Urinary bladder (tissue), 4 donors: ENCODE data around the gene OTX1. TPM values are rescaled to one million over a fixed set of nuclear protein-coding genes. Genes with fewer than 3 reads are reported as not detected.

ENCODE experiments used
- DNase-seq: peaks from one replicate; pipeline ENCODE4 v3.0.0-alpha.2; 2015; ENCODE audit errors: extremely low spot score
- H3K27ac ChIP-seq: one replicate; pipeline ENCODE4 v1.5.1; 2013; ENCODE audit warnings: low read depth, mild to moderate bottlenecking, moderate library complexity
- H3K36me3 ChIP-seq: one replicate; pipeline ENCODE4 v1.6.1; 2013; ENCODE audit warnings: mild to moderate bottlenecking, moderate library complexity; ENCODE audit not compliant: insufficient read depth
- H3K4me1 ChIP-seq: one replicate; pipeline ENCODE4 v1.6.1; 2013; ENCODE audit warnings: mild to moderate bottlenecking, moderate library complexity; ENCODE audit not compliant: insufficient read depth
- H3K4me3 ChIP-seq: one replicate; pipeline ENCODE4 v1.5.1; 2013; ENCODE audit warnings: low read depth, low read length
- whole genome bisulfite sequencing: extraction: QIAGEN DNeasy Blood & Tissue Kit; methylation state at CpG from one replicate; pipeline ENCODE4 v1.1.7; 2013; 5-methylcytosine and 5-hydroxymethylcytosine counted together
- polyA plus RNA-seq: library from polyadenylated mRNA; stranded (reverse); fragments of 200-250 nt; gene quantifications from one replicate; pipeline ENCODE4 v1.2.3, GENCODE V29; 2013
- total RNA-seq: library from RNA; depleted of rRNA; stranded (reverse); fragments of >200 nt; gene quantifications from one replicate; pipeline ENCODE4 v1.2.3, GENCODE V29; 2014
- donor health status: healthy with polysubstance abuse.
- donor health status: healthy.

The OTX1 gene
- total and polyA plus RNA-seq, 2 donors = not detected

DNA sequence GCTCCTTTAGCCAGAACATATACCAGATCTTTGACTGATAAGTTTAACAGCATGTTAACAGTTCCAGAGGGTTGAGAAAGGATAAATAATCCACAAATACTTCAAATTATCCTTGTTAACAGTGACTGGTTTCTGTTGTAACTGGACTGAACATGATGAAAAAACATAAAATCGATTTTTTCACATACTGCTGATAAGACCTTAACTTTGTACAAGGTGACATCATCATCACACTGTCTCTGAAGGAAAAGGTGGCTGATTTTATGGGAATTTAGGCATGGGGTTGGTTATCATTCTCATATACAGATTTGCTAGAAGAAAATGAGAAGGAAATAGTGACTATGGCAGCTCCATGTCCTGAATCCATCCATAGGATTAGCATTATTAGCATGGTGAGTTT is 36.1 kb downstream of the OTX1 start:
- DNase-seq = no peak
- Histone ChIP-seq H3K4me1 (no peaks in the 10 kb centered on the region), H3K4me3 (no peak overlapping the region), H3K27ac (no peak overlapping the region), H3K36me3 (no peaks in the 10 kb centered on the region)
- 42% methylated on average over 1 of the region's 1 CpG for WGBS

DNA sequence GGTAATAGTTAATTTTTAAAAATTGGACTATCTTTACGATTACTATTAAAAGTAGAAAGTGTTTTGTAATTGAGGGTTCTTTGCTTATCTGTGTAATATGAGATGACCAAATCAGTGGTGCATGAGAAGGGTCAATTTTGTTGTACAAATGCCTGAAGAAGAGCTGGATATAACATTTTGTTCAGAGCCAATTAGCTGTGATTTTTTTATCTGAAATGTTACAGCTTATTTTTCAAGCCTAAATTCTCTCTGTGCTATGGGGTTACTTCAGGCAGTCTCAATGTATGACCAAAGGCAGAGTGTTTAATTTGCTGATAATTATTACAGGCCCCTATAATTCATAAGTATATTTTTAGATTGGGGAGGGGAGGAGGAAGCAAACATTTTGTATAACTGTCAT is 41.8 kb downstream of the OTX1 start:
- Histone ChIP-seq H3K36me3 (no peaks in the 10 kb centered on the region), H3K27ac (no peak overlapping the region), H3K4me3 (no peak overlapping the region), H3K4me1 (no peaks in the 10 kb centered on the region)
- no peak for DNase-seq
- 77% methylated on average over 1 of the region's 1 CpG for WGBS

DNA sequence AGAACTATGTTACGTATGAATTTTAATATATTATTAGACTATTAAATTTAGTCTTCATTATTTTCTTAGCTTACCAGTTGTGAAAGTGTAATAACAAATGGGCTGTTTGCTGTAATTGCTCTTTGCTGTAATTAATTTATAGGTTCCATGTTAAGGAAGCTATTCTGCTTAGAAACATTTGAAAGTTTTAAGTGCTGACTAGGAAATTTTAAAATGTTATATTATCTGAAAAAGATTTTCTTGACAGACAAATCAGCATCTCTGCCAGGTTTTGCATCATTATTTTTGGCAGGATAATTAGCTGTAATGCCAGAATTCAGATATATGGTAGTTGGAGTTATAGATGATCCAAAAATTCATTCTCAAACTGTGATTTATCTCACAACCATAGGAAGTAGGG is 42.2 kb downstream of the OTX1 start:
- Histone ChIP-seq H3K4me3 (no peak overlapping the region), H3K27ac (no peak overlapping the region), H3K36me3 (no peaks in the 10 kb centered on the region), H3K4me1 (no peaks in the 10 kb centered on the region)
- WGBS = 0% methylated on average over 1 of the region's 1 CpG
- DNase-seq = no peak

DNA sequence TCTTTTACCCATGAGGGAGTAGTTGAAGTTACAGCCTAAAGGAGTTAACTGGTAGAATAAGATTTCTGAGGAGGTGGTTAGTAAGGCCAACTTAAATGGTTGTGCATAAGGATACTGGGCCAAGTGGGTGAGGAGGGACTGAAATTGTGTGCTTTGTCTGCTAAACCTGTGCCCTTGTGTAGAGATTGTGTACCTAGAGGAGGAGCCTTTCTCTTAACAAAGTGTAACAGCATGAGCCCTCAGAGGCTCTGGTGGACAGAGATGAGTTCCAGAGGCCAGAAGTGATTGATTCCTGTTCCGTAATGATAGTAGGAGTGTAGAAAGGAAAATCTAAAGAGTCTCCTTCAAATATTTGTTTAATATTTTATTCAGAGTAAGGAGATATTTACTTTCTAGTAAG is 42.9 kb downstream of the OTX1 start:
- 85% methylated on average over 1 of the region's 1 CpG for WGBS
- H3K27ac ChIP-seq = no peak overlapping the region
- H3K36me3 ChIP-seq = no peaks in the 10 kb centered on the region
- no peaks in the 10 kb centered on the region for H3K4me1 ChIP-seq
- H3K4me3 ChIP-seq = no peak overlapping the region
- DNase-seq = no peak

DNA sequence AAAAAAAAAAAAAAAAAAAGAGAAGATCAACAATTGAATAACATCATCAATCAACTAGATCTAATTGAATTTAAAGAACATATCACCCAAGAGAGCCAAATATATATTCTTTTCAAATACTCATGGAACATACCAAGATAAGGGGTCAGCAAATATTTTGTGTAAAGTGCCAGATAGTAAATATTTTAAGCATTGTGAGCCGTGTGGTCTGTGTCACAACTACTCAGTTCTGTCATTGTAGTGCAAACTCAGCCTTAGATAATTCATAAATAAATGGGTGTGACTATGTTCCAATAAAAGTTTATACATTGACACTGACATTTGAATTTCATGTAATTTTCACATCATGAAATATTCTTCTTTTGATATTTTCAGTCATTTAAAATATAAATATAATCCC is 45.9 kb downstream of the OTX1 start:
- 21% methylated on average over 1 of the region's 1 CpG for WGBS
- no peak for DNase-seq
- Histone ChIP-seq H3K27ac (no peak overlapping the region), H3K36me3 (no peaks in the 10 kb centered on the region), H3K4me3 (no peak overlapping the region), H3K4me1 (no peaks in the 10 kb centered on the region)

DNA sequence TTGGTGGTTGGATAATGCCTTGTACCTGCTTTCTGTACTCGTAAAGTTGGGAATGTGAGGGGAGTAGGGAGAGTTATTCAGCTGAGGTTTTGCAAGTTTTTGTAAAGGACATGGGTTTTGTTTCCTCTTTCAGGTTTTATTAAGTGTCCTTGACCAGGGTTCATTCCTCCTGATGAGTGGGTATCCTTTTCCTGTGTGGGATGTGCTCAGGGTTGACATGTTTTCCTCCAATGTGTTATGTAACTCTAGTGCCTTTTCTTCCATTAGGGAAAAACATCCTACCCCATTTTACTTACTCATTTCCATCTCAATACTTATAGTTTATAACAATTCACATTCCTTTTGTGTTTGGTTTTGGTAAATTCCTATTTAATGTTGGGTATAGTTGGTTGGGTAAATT is 48.4 kb downstream of the OTX1 start:
- no peaks in the 10 kb centered on the region for H3K36me3 ChIP-seq
- H3K4me1 ChIP-seq = no peaks in the 10 kb centered on the region
- H3K27ac ChIP-seq = no peak overlapping the region
- DNase-seq = no peak
- 85% methylated on average over 1 of the region's 1 CpG for WGBS
- H3K4me3 ChIP-seq = no peak overlapping the region

DNA sequence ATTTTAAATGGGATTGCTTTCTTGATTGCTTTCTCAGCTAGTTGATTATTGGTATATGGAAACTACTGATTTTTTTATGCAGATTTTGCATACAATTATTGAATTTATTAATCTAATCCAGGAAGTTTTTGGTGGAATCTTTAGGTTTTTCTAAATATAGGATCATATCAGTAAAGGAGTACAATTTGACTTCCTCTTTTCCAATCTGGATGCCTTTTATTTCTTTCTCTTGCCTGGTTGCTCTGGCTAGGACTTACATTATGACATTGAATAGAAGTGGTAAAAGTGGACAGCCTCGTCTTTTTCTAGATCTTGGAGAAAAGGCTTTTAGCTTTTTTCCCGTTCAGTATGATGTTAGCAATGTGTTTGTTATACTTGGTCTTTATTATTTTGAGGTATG is 51.3 kb downstream of the OTX1 start:
- 89% methylated on average over 2 of the region's 2 CpGs for WGBS
- Histone ChIP-seq H3K36me3 (no peaks in the 10 kb centered on the region), H3K4me3 (no peak overlapping the region), H3K27ac (no peak overlapping the region), H3K4me1 (no peaks in the 10 kb centered on the region)
- DNase-seq = no peak

DNA sequence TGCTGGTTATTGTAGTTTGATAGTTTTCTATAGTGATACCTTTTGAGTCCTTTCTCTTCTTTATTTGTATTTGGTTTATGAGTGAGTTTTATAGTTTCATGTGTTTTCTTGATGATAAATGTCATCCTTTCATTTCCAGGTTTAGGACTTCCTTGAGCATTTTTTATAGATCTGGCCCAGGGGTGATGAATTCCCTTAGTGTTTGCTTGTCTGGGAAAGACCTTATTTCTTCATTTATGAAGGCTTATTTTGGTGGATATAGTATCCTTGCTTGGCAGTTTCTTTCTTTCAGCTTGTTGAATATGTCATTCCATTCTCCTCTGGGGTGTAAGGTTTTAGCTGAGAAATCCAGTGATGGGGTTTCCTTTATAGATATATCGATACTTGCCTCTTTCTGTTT is 53.9 kb downstream of the OTX1 start:
- Histone ChIP-seq H3K36me3 (no peaks in the 10 kb centered on the region), H3K4me1 (no peaks in the 10 kb centered on the region), H3K4me3 (no peak overlapping the region), H3K27ac (no peak overlapping the region)
- 97% methylated on average over 1 of the region's 1 CpG for whole genome bisulfite sequencing
- DNase-seq = no peak
